Lung microvascular endothelial cell (primary cell): ENCODE results near the gene USP19. TPM values are rescaled to one million over a fixed set of nuclear protein-coding genes. Genes with fewer than 3 reads are reported as not detected.
A peak's percentile ranks its signal among the peaks of the same experiment; 100 is the strongest.

Experiments used
- DNase-seq, 2 donors: peaks; one replicate each; pipeline versions ENCODE4 v3.0.0 to v3.0.0-alpha.2; 2010; ENCODE audit warnings: low read depth in 2 of 2
- total RNA-seq: library from RNA; depleted of rRNA; stranded (reverse); fragments of >200 nt; gene quantifications from 2 replicates; pipeline ENCODE4 v1.2.1, GENCODE V29; 2014

USP19 gene
- total RNA-seq, 1 donor from 2014 or later = 36.9 TPM

- no peak for DNase-seq
Measured at GRCh38 chr3:49134471-49135265, 14.0 kb upstream of the USP19 start.

- DNase-seq = peak; percentile 92 to 93
Measured at GRCh38 chr3:49133226-49133951, 12.8 kb upstream of the USP19 start.

- DNase-seq = peak; percentile 84 to 90
Measured at GRCh38 chr3:49132437-49133225, 12.0 kb upstream of the USP19 start, which contains the start of gene LAMB2. Gene LAMB2 (minus strand): TSS chr3:49133050. CDS start chr3:49132867, 183 bp downstream.

GRCh38 chr3:49132073-49132436, 11.4 kb upstream of the USP19 start:
- DNase-seq = no peak

GRCh38 chr3:49131576-49131975, 11.0 kb upstream of the USP19 start:
- DNase-seq = no peak

GRCh38 chr3:49131040-49131439, 10.4 kb upstream of the USP19 start:
- no peak for DNase-seq

GRCh38 chr3:49124991-49125670, 4.5 kb upstream of the USP19 start:
- DNase-seq = peak in 1 of 2 donors; percentile 24

GRCh38 chr3:49124203-49124602, 3.6 kb upstream of the USP19 start:
- DNase-seq = no peak

- no peak for DNase-seq
Measured at GRCh38 chr3:49123687-49124086, 3.1 kb upstream of the USP19 start.

- no peak for DNase-seq
Measured at GRCh38 chr3:49122886-49123545, 2.4 kb upstream of the USP19 start.

- no peak for DNase-seq
Measured at GRCh38 chr3:49122451-49122850, 1.8 kb upstream of the USP19 start.

- no peak for DNase-seq
Measured at GRCh38 chr3:49122022-49122421, 1.4 kb upstream of the USP19 start.

- no peak for DNase-seq
Measured at GRCh38 chr3:49121132-49121736, 611 bp upstream of the USP19 start.

GRCh38 chr3:49120096-49120437, 556 bp downstream of the USP19 start:
- peak in 1 of 2 donors; percentile 13 for DNase-seq

GRCh38 chr3:49119439-49119838, 1.2 kb downstream of the USP19 start:
- DNase-seq = peak in 1 of 2 donors; percentile 17

GRCh38 chr3:49119036-49119435, 1.6 kb downstream of the USP19 start:
- no peak for DNase-seq

GRCh38 chr3:49112262-49112661, 8.4 kb downstream of the USP19 start:
- DNase-seq = no peak

GRCh38 chr3:49111347-49111746, 9.3 kb downstream of the USP19 start:
- DNase-seq = no peak

- DNase-seq = no peak
Measured at GRCh38 chr3:49110780-49111179, 9.8 kb downstream of the USP19 start.

- DNase-seq = no peak
Measured at GRCh38 chr3:49108346-49108745, 12.3 kb downstream of the USP19 start.
